Measurements from ENCODE around the gene FRMD4A. TPM values are rescaled to one million over a fixed set of nuclear protein-coding genes. Genes with fewer than 3 reads are reported as not detected.

FRMD4A gene
- total RNA-seq, 1 experiment from 2014 or later = 0.23 TPM

- POLR2A ChIA-PET = no interaction called here
- peaks cover 44% of the 10 kb centered on the region for H3K36me3 Mint-ChIP-seq (ENCODE audit: insufficient read depth, unreplicated experiment)
- H3K4me1 Mint-ChIP-seq (ENCODE audit: insufficient read depth, unreplicated experiment) = peaks cover 14% of the 10 kb centered on the region
- TF ChIP-seq CTCF (IDR thresholded peaks at IDR 0.05; ENCODE audit: unreplicated experiment) = no peak
- DNase-seq (ENCODE audit: unreplicated experiment) = no peak
- CTCF ChIA-PET = interaction anchor here (1.0 kb wide), 1 partner anchor 13 kb away, joined by 3 read pairs; no protein-coding TSS in a partner anchor
- no peak overlapping the region for H3K27ac Mint-ChIP-seq (ENCODE audit: low read depth, unreplicated experiment)
- no peaks in the 10 kb centered on the region for H3K27me3 Mint-ChIP-seq (ENCODE audit: insufficient read depth, unreplicated experiment)
- BruUV-seq (replicated peaks) = no TSS peak
- H3K9me3 Mint-ChIP-seq (ENCODE audit: unreplicated experiment) = no peaks in the 10 kb centered on the region
- H3K4me3 Mint-ChIP-seq (ENCODE audit: unreplicated experiment) = no peak overlapping the region
- intact Hi-C loops (cut with micrococcal nuclease) = no loop called here
Observed at GRCh38 chr10:13594641-13595040, 736.1 kb downstream of the FRMD4A start.

Data from MCF 10A (cell line).